Transverse colon (tissue), 4 donors: ENCODE data around the gene TMEM89.

ENCODE experiments used
- EP300 ChIP-seq: sonication (generic); formaldehyde crosslinking; IDR thresholded peaks from one replicate; pipeline ENCODE4 v1.6.1; 2017; ENCODE audit warnings: antibody characterized with exemption, low read depth
- POLR2A ChIP-seq: fragments of 450-650 bp; IDR thresholded peaks from one replicate; pipeline ENCODE4 v1.6.1; 2016; ENCODE audit warnings: antibody characterized with exemption, mild to moderate bottlenecking, moderate library complexity
- POLR2AphosphoS5 ChIP-seq, 3 donors: sonication (generic); formaldehyde crosslinking; IDR thresholded peaks; one replicate each; pipeline ENCODE4 v1.6.1; 2016; ENCODE audit warnings: antibody characterized with exemption in 3 of 3
- TF ChIP-seq, protein P1 (sequence below), 5 experiments: fragments of 200-600 bp in 3 of 5; fragments of 450-650 bp in 2 of 5; sonication (generic) in 3 of 5; IDR thresholded peaks; 1 replicate in 2 of 5; 2 replicates in 3 of 5; pipeline ENCODE4 v1.5.1; 2016 to 2017; ENCODE audit warnings: antibody characterized with exemption in 5 of 5, inconsistent platforms in 3 of 5, mild to moderate bottlenecking in 2 of 5, moderate library complexity in 1 of 5

DNA sequence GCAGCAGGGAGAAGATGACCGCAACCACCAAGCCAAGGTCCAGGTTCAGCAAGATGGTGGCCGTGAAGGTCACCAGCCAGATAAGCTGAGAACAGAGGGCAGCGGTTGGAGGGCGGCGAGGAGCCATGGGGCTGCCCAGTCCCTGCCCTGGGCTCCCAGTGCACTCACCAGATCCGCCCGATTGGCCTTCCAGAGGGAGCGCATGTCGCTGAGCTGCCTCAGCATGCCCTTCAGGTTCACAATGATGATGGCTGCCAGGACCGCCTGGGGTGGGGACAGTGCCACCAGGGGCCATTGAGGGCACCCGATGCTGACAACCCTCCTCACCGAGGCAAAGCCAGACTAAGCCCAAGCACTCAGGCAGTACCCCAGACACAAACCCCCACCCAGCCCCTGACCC, 8.3 kb upstream of the TMEM89 start:
- TF ChIP-seq POLR2AphosphoS5 (IDR thresholded peaks at IDR 0.05) (no peak), EP300 (no peak), POLR2A (no peak)
- TF ChIP-seq, protein P1, sequence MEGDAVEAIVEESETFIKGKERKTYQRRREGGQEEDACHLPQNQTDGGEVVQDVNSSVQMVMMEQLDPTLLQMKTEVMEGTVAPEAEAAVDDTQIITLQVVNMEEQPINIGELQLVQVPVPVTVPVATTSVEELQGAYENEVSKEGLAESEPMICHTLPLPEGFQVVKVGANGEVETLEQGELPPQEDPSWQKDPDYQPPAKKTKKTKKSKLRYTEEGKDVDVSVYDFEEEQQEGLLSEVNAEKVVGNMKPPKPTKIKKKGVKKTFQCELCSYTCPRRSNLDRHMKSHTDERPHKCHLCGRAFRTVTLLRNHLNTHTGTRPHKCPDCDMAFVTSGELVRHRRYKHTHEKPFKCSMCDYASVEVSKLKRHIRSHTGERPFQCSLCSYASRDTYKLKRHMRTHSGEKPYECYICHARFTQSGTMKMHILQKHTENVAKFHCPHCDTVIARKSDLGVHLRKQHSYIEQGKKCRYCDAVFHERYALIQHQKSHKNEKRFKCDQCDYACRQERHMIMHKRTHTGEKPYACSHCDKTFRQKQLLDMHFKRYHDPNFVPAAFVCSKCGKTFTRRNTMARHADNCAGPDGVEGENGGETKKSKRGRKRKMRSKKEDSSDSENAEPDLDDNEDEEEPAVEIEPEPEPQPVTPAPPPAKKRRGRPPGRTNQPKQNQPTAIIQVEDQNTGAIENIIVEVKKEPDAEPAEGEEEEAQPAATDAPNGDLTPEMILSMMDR (IDR thresholded peaks at IDR 0.05): no peak
